Central memory CD8-positive, alpha-beta T cell (primary cell): ENCODE measurements around the gene PRDM7.

Experiments used
- ATAC-seq: fragments of 150-1000 bp; cut with Tn5 transposase; replicated peaks from 2 replicates; pipeline ENCODE4 v1.10.0; 2022; ENCODE audit warnings: mild to moderate bottlenecking, moderate FRiP score, moderate number of reproducible peaks; ENCODE audit not compliant: poor library complexity, severe bottlenecking; ENCODE audit errors: extremely low read depth
- DNase-seq, 2 donors: peaks; one replicate each; pipeline ENCODE4 v3.0.0; 2021; ENCODE audit warnings: low spot score in 2 of 2
- H3K27ac Mint-ChIP-seq: one replicate; pipeline ENCODE4 v1.8.0; 2022; ENCODE audit warnings: low read depth, mild to moderate bottlenecking, moderate library complexity, mixed read lengths
- H3K27me3 Mint-ChIP-seq: one replicate; pipeline ENCODE4 v1.8.0; 2022; ENCODE audit warnings: mixed read lengths
- H3K36me3 Mint-ChIP-seq: one replicate; pipeline ENCODE4 v1.8.0; 2022; ENCODE audit warnings: mild to moderate bottlenecking, moderate library complexity, mixed read lengths; ENCODE audit not compliant: insufficient read depth
- H3K4me1 Mint-ChIP-seq: one replicate; pipeline ENCODE4 v1.8.0; 2022; ENCODE audit warnings: mixed read lengths
- H3K4me3 Mint-ChIP-seq: one replicate; pipeline ENCODE4 v1.8.0; 2022; ENCODE audit warnings: mild to moderate bottlenecking, moderate library complexity, mixed read lengths
- H3K9me3 Mint-ChIP-seq: one replicate; pipeline ENCODE4 v1.8.0; 2022; ENCODE audit warnings: mixed read lengths

PRDM7 gene

GRCh38 chr16:90055371-90055770, 21.8 kb downstream of the PRDM7 start:
- Mint-ChIP-seq H3K9me3 (peaks cover 16% of the 10 kb centered on the region), H3K4me1 (peaks cover 15% of the 10 kb centered on the region), H3K27me3 (no peaks in the 10 kb centered on the region), H3K27ac (no peak overlapping the region), H3K36me3 (peaks cover 5% of the 10 kb centered on the region), H3K4me3 (no peak overlapping the region)
- DNase-seq (no peak), ATAC-seq (no peak)

GRCh38 chr16:90054554-90054953, 22.6 kb downstream of the PRDM7 start:
- H3K36me3 Mint-ChIP-seq = peaks cover 5% of the 10 kb centered on the region
- no peaks in the 10 kb centered on the region for H3K27me3 Mint-ChIP-seq
- peaks cover 16% of the 10 kb centered on the region for H3K9me3 Mint-ChIP-seq
- H3K4me1 Mint-ChIP-seq = peaks cover 15% of the 10 kb centered on the region
- H3K4me3 Mint-ChIP-seq = no peak overlapping the region
- ATAC-seq = no peak
- DNase-seq = no peak
- H3K27ac Mint-ChIP-seq = no peak overlapping the region

GRCh38 chr16:90053902-90054500, 23.1 kb downstream of the PRDM7 start:
- H3K27me3 Mint-ChIP-seq = no peaks in the 10 kb centered on the region
- peaks cover 16% of the 10 kb centered on the region for H3K9me3 Mint-ChIP-seq
- H3K4me3 Mint-ChIP-seq = no peak overlapping the region
- peaks cover 5% of the 10 kb centered on the region for H3K36me3 Mint-ChIP-seq
- peaks cover 15% of the 10 kb centered on the region for H3K4me1 Mint-ChIP-seq
- ATAC-seq (no peak), DNase-seq (no peak)
- no peak overlapping the region for H3K27ac Mint-ChIP-seq

- peaks cover 17% of the 10 kb centered on the region for H3K36me3 Mint-ChIP-seq
- H3K4me1 Mint-ChIP-seq = peaks cover 6% of the 10 kb centered on the region
- H3K27me3 Mint-ChIP-seq = peaks cover 9% of the 10 kb centered on the region
- ATAC-seq (no peak), DNase-seq (no peak)
- no peak overlapping the region for H3K27ac Mint-ChIP-seq
- H3K9me3 Mint-ChIP-seq = peaks cover 16% of the 10 kb centered on the region
- H3K4me3 Mint-ChIP-seq = no peak overlapping the region
Measured at GRCh38 chr16:90050969-90051368, 26.2 kb downstream of the PRDM7 start.

- DNase-seq (no peak), ATAC-seq (no peak)
- H3K4me3 Mint-ChIP-seq = no peak overlapping the region
- peaks cover 28% of the 10 kb centered on the region for H3K27me3 Mint-ChIP-seq
- H3K27ac Mint-ChIP-seq = peak overlapping the region; percentile 76
- peaks cover 10% of the 10 kb centered on the region for H3K9me3 Mint-ChIP-seq
- peaks cover 21% of the 10 kb centered on the region for H3K36me3 Mint-ChIP-seq
- H3K4me1 Mint-ChIP-seq = peaks cover 6% of the 10 kb centered on the region
Measured at GRCh38 chr16:90048737-90049330, 28.3 kb downstream of the PRDM7 start.

- ATAC-seq (peak; percentile 19), DNase-seq (no peak)
Measured at GRCh38 chr16:90048347-90048722, 28.8 kb downstream of the PRDM7 start.

GRCh38 chr16:90047714-90048346, 29.3 kb downstream of the PRDM7 start:
- H3K4me1 Mint-ChIP-seq = peaks cover 6% of the 10 kb centered on the region
- H3K9me3 Mint-ChIP-seq = no peaks in the 10 kb centered on the region
- peak overlapping the region; percentile 48 for H3K4me3 Mint-ChIP-seq
- H3K36me3 Mint-ChIP-seq = peaks cover 18% of the 10 kb centered on the region
- H3K27ac Mint-ChIP-seq = peak overlapping the region; percentile 76
- no peak for DNase-seq
- peaks cover 32% of the 10 kb centered on the region for H3K27me3 Mint-ChIP-seq
- no peak for ATAC-seq

More at GRCh38 chr16:90048347-90048722, 28.8 kb downstream of the PRDM7 start:
- Mint-ChIP-seq H3K36me3 (peaks cover 21% of the 10 kb centered on the region), H3K27ac (peak overlapping the region; percentile 76), H3K27me3 (peaks cover 30% of the 10 kb centered on the region), H3K9me3 (peaks cover 5% of the 10 kb centered on the region), H3K4me3 (peak overlapping the region; percentile 48), H3K4me1 (peaks cover 6% of the 10 kb centered on the region)

- Mint-ChIP-seq H3K27ac (no peak overlapping the region), H3K27me3 (peaks cover 39% of the 10 kb centered on the region), H3K36me3 (peaks cover 18% of the 10 kb centered on the region), H3K9me3 (no peaks in the 10 kb centered on the region), H3K4me1 (peaks cover 6% of the 10 kb centered on the region), H3K4me3 (peak overlapping the region; percentile 56)
- DNase-seq (no peak), ATAC-seq (no peak)
Measured at GRCh38 chr16:90046971-90047713, 30.0 kb downstream of the PRDM7 start.

GRCh38 chr16:90046122-90046970, 30.8 kb downstream of the PRDM7 start:
- DNase-seq (no peak), ATAC-seq (no peak)
- Mint-ChIP-seq H3K27me3 (peaks cover 40% of the 10 kb centered on the region), H3K4me3 (peak overlapping the region; percentile 56), H3K9me3 (no peaks in the 10 kb centered on the region), H3K36me3 (peaks cover 18% of the 10 kb centered on the region), H3K4me1 (peaks cover 6% of the 10 kb centered on the region), H3K27ac (peak overlapping the region; percentile 61)

- Mint-ChIP-seq H3K36me3 (peaks cover 18% of the 10 kb centered on the region), H3K27me3 (peaks cover 40% of the 10 kb centered on the region), H3K4me3 (no peak overlapping the region), H3K9me3 (no peaks in the 10 kb centered on the region), H3K27ac (no peak overlapping the region), H3K4me1 (peaks cover 6% of the 10 kb centered on the region)
- ATAC-seq = no peak
- no peak for DNase-seq
Measured at GRCh38 chr16:90044111-90044551, 33.0 kb downstream of the PRDM7 start.

- no peak for ATAC-seq
- Mint-ChIP-seq H3K36me3 (peaks cover 15% of the 10 kb centered on the region), H3K4me1 (peaks cover 6% of the 10 kb centered on the region), H3K4me3 (no peak overlapping the region), H3K27me3 (peaks cover 40% of the 10 kb centered on the region), H3K27ac (no peak overlapping the region), H3K9me3 (no peaks in the 10 kb centered on the region)
- no peak for DNase-seq
Measured at GRCh38 chr16:90043526-90043925, 33.6 kb downstream of the PRDM7 start.

GRCh38 chr16:90042946-90043514, 34.1 kb downstream of the PRDM7 start:
- no peak for ATAC-seq
- Mint-ChIP-seq H3K9me3 (no peaks in the 10 kb centered on the region), H3K27ac (no peak overlapping the region), H3K4me3 (no peak overlapping the region), H3K4me1 (peaks cover 6% of the 10 kb centered on the region), H3K36me3 (peaks cover 12% of the 10 kb centered on the region), H3K27me3 (peaks cover 40% of the 10 kb centered on the region)
- no peak for DNase-seq
